ENCODE measurements around the gene SNTG2. TPM values are rescaled to one million over a fixed set of nuclear protein-coding genes. Genes with fewer than 3 reads are reported as not detected.

Gene SNTG2
- total RNA-seq, 2 experiments from 2014 or later = 2.5 to 3.2 TPM

- H3K4me3 Mint-ChIP-seq = no peak overlapping the region
- no peak for TF ChIP-seq CTCF (IDR thresholded peaks at IDR 0.05)
- H3K36me3 Mint-ChIP-seq (ENCODE audit: low read depth) = no peaks in the 10 kb centered on the region
Measured at GRCh38 chr2:1369905-1370304, 419.3 kb downstream of the SNTG2 start.

GRCh38 chr2:1370461-1370860 lies 419.8 kb downstream of the SNTG2 start:
- DNase-seq = no peak
- intact Hi-C loops (cut with micrococcal nuclease) = no loop called here
- ChIA-PET POLR2A (no interaction called here), CTCF (no interaction called here)
- TF ChIP-seq CTCF (IDR thresholded peaks at IDR 0.05) = no peak
- Mint-ChIP-seq H3K27ac (no peak overlapping the region), H3K4me1 (ENCODE audit: low read depth) (peaks cover 2% of the 10 kb centered on the region), H3K27me3 (no peaks in the 10 kb centered on the region), H3K9me3 (no peaks in the 10 kb centered on the region), H3K36me3 (ENCODE audit: low read depth) (no peaks in the 10 kb centered on the region), H3K4me3 (no peak overlapping the region)
- ATAC-seq = no peak

More at GRCh38 chr2:1369905-1370304, 419.3 kb downstream of the SNTG2 start:
- Mint-ChIP-seq H3K27me3 (no peaks in the 10 kb centered on the region), H3K27ac (no peak overlapping the region), H3K4me1 (ENCODE audit: low read depth) (peaks cover 2% of the 10 kb centered on the region), H3K9me3 (no peaks in the 10 kb centered on the region)
- ChIA-PET POLR2A (no interaction called here), CTCF (no interaction called here)
- DNase-seq = no peak
- ATAC-seq = no peak
- intact Hi-C loops (cut with micrococcal nuclease) = no loop called here

- no peak overlapping the region for H3K27ac Mint-ChIP-seq
- H3K4me1 Mint-ChIP-seq (ENCODE audit: low read depth) = peaks cover 2% of the 10 kb centered on the region
- TF ChIP-seq CTCF (IDR thresholded peaks at IDR 0.05) = no peak
- DNase-seq (no peak), ATAC-seq (no peak)
- CTCF ChIA-PET = no interaction called here
- POLR2A ChIA-PET = no interaction called here
- H3K36me3 Mint-ChIP-seq (ENCODE audit: low read depth) = no peaks in the 10 kb centered on the region
- intact Hi-C loops (cut with micrococcal nuclease) = no loop called here
- H3K4me3 Mint-ChIP-seq = no peak overlapping the region
- no peaks in the 10 kb centered on the region for H3K27me3 Mint-ChIP-seq
- no peaks in the 10 kb centered on the region for H3K9me3 Mint-ChIP-seq
Measured at GRCh38 chr2:1371082-1371481, 420.4 kb downstream of the SNTG2 start.

GRCh38 chr2:1373830-1374229 lies 423.2 kb downstream of the SNTG2 start:
- DNase-seq = no peak
- H3K36me3 Mint-ChIP-seq (ENCODE audit: low read depth) = no peaks in the 10 kb centered on the region
- no peaks in the 10 kb centered on the region for H3K27me3 Mint-ChIP-seq
- no peak for TF ChIP-seq CTCF (IDR thresholded peaks at IDR 0.05)
- intact Hi-C loops (cut with micrococcal nuclease) = no loop called here
- no peak overlapping the region for H3K4me3 Mint-ChIP-seq
- ATAC-seq = no peak
- no peaks in the 10 kb centered on the region for H3K9me3 Mint-ChIP-seq
- CTCF ChIA-PET = no interaction called here
- H3K27ac Mint-ChIP-seq = no peak overlapping the region
- no peaks in the 10 kb centered on the region for H3K4me1 Mint-ChIP-seq (ENCODE audit: low read depth)
- POLR2A ChIA-PET = no interaction called here

GRCh38 chr2:1374287-1374686 lies 423.6 kb downstream of the SNTG2 start:
- ATAC-seq (no peak), DNase-seq (no peak)
- POLR2A ChIA-PET = no interaction called here
- intact Hi-C loops (cut with micrococcal nuclease) = no loop called here
- Mint-ChIP-seq H3K4me3 (no peak overlapping the region), H3K9me3 (no peaks in the 10 kb centered on the region), H3K27me3 (no peaks in the 10 kb centered on the region), H3K4me1 (ENCODE audit: low read depth) (no peaks in the 10 kb centered on the region), H3K36me3 (ENCODE audit: low read depth) (no peaks in the 10 kb centered on the region), H3K27ac (no peak overlapping the region)
- CTCF ChIA-PET = no interaction called here
- TF ChIP-seq CTCF (IDR thresholded peaks at IDR 0.05) = no peak
